IMR-90 (cell line): Measurements from ENCODE around the gene SLC4A8. TPM values are rescaled to one million over a fixed set of nuclear protein-coding genes. Genes with fewer than 3 reads are reported as not detected.
A peak's percentile ranks its signal among the peaks of the same experiment; 100 is the strongest.

Source experiments
- ATAC-seq: fragments of 200-7000 bp; cut with Tn5 transposase; 2 replicates; pipeline ENCODE4 v1.9.1; 2020; ENCODE audit warnings: low read depth, mild to moderate bottlenecking, moderate library complexity
- BruUV-seq: library from RNA; stranded (reverse); fragments of 400-500 nt; replicated peaks from 2 replicates; lab custom pipeline; 2021; lab: Mats Ljungman, UMichigan
- CTCF ChIA-PET: fragments of 300-600 bp; formaldehyde crosslinking; extraction: SDS; loops from one replicate; lab custom pipeline; 2021; ENCODE audit warnings: antibody characterized with exemption; lab: Yijun Ruan, JAX
- POLR2A ChIA-PET: fragments of 300-600 bp; sonication (Branson Sonifier 250); formaldehyde crosslinking; loops from one replicate; lab custom pipeline; 2022; ENCODE audit warnings: antibody characterized with exemption; ENCODE audit not compliant: unreplicated experiment; lab: Charles Lee
- DNase-seq: peaks from one replicate; pipeline ENCODE4 v3.0.0; 2013
- H2AFZ ChIP-seq: replicated peaks from 2 replicates; pipeline ENCODE3; 2013; ENCODE audit warnings: low read length, mild to moderate bottlenecking; ENCODE audit not compliant: poor library complexity
- H2AK5ac ChIP-seq: 2 replicates; pipeline ENCODE4 v1.6.1; 2013; ENCODE audit warnings: low read depth, low read length, inconsistent platforms
- H2AK9ac ChIP-seq: replicated peaks from 2 replicates; pipeline ENCODE3; 2013; ENCODE audit warnings: mild to moderate bottlenecking, low read depth, low read length, moderate library complexity; ENCODE audit not compliant: poor library complexity
- H2BK120ac ChIP-seq: 2 replicates; pipeline ENCODE4 v1.6.1; 2013; ENCODE audit warnings: low read depth, low read length, inconsistent platforms
- H2BK15ac ChIP-seq: 3 replicates; pipeline ENCODE4 v1.6.1; 2013; ENCODE audit warnings: low read depth, low read length, inconsistent platforms
- H2BK20ac ChIP-seq: 2 replicates; pipeline ENCODE4 v1.6.1; 2013; ENCODE audit warnings: low read depth, mild to moderate bottlenecking, inconsistent platforms, low read length, moderate library complexity
- H2BK5ac ChIP-seq: 2 replicates; pipeline ENCODE4 v1.6.1; 2013; ENCODE audit warnings: mild to moderate bottlenecking, low read depth, low read length, inconsistent platforms; ENCODE audit not compliant: poor library complexity, severe bottlenecking
- H3K14ac ChIP-seq: replicated peaks from 2 replicates; pipeline ENCODE4 v1.6.1; 2013; ENCODE audit warnings: low read depth, low read length, inconsistent platforms
- H3K18ac ChIP-seq: 2 replicates; pipeline ENCODE4 v1.6.1; 2013; ENCODE audit warnings: low read depth, low read length, control low read depth
- H3K23ac ChIP-seq: 2 replicates; pipeline ENCODE4 v1.6.1; 2013; ENCODE audit warnings: low read depth, low read length, inconsistent platforms
- H3K27ac ChIP-seq: 2 replicates; pipeline ENCODE4 v1.5.1; 2013; ENCODE audit warnings: mild to moderate bottlenecking, control low read depth, low read length; ENCODE audit not compliant: insufficient read depth
- H3K27me3 ChIP-seq: 2 replicates; pipeline ENCODE4 v1.6.1; 2013; ENCODE audit warnings: low read length; ENCODE audit not compliant: control insufficient read depth, insufficient read depth
- H3K36me3 ChIP-seq: 2 replicates; pipeline ENCODE4 v1.6.1; 2013; ENCODE audit warnings: low read length, mixed read lengths; ENCODE audit not compliant: control insufficient read depth, insufficient read depth
- H3K4ac ChIP-seq: 2 replicates; pipeline ENCODE4 v1.6.1; 2013; ENCODE audit warnings: low read depth, low read length, inconsistent platforms
- H3K4me1 ChIP-seq: 2 replicates; pipeline ENCODE4 v1.6.1; 2013; ENCODE audit warnings: low read length, mixed read lengths; ENCODE audit not compliant: control insufficient read depth, insufficient read depth
- H3K4me2 ChIP-seq: 2 replicates; pipeline ENCODE4 v1.6.1; 2013; ENCODE audit warnings: low read depth, mild to moderate bottlenecking, control low read depth, low read length, moderate library complexity
- H3K4me3 ChIP-seq: 2 replicates; pipeline ENCODE4 v1.5.1; 2013; ENCODE audit warnings: low read depth, mild to moderate bottlenecking, control low read depth, low read length, moderate library complexity; ENCODE audit not compliant: insufficient read depth
- H3K56ac ChIP-seq: 2 replicates; pipeline ENCODE4 v1.6.1; 2013; ENCODE audit warnings: low read length, inconsistent platforms; ENCODE audit not compliant: insufficient read depth; ENCODE audit errors: extremely low read depth
- H3K79me1 ChIP-seq, 2 experiments: 2 replicates each; pipeline ENCODE4 v1.6.1; 2013; ENCODE audit warnings: low read length in 2 of 2, inconsistent platforms in 1 of 2, low read depth in 1 of 2
- H3K9ac ChIP-seq: 2 replicates; pipeline ENCODE4 v1.6.1; 2013; ENCODE audit warnings: low read depth, low read length, control low read depth
- H3K9me1 ChIP-seq: 2 replicates; pipeline ENCODE4 v1.6.1; 2013; ENCODE audit warnings: low read length, inconsistent platforms; ENCODE audit not compliant: insufficient read depth
- H3K9me3 ChIP-seq: 2 replicates; pipeline ENCODE4 v1.6.1; 2013; ENCODE audit warnings: low read length; ENCODE audit not compliant: control insufficient read depth, insufficient read depth
- H4K20me1 ChIP-seq: 2 replicates; pipeline ENCODE4 v1.6.1; 2013; ENCODE audit warnings: low read length, inconsistent platforms; ENCODE audit not compliant: insufficient read depth
- H4K5ac ChIP-seq: 2 replicates; pipeline ENCODE4 v1.6.1; 2013; ENCODE audit warnings: mild to moderate bottlenecking, low read depth, low read length, control low read depth
- H4K8ac ChIP-seq, 2 experiments: 2 replicates each; pipeline ENCODE4 v1.6.1; 2013; ENCODE audit warnings: low read depth in 2 of 2, low read length in 2 of 2, control low read depth in 1 of 2, inconsistent platforms in 1 of 2
- H4K91ac ChIP-seq: 2 replicates; pipeline ENCODE4 v1.6.1; 2013; ENCODE audit warnings: low read depth, low read length, inconsistent platforms; ENCODE audit not compliant: insufficient read depth
- BHLHE40 ChIP-seq: fragments of 150-350 bp; IDR thresholded peaks from 2 replicates; pipeline ENCODE4 v1.6.1; 2016; ENCODE audit warnings: mild to moderate bottlenecking, low read depth, low read length
- CEBPB ChIP-seq: IDR thresholded peaks from 2 replicates; pipeline ENCODE4 v1.6.1; 2012; ENCODE audit warnings: low read depth, low read length, improper control_type of control experiment
- CHD1 ChIP-seq: IDR thresholded peaks from 2 replicates; pipeline ENCODE4 v1.6.1; 2012; ENCODE audit warnings: low read depth, low read length, improper control_type of control experiment
- CTCF ChIP-seq: conservative IDR thresholded peaks from 2 replicates; pipeline ENCODE4 v1.5.1; 2012; ENCODE audit warnings: mild to moderate bottlenecking, low read depth, low read length, improper control_type of control experiment
- FOS ChIP-seq: fragments of 150-350 bp; IDR thresholded peaks from 2 replicates; pipeline ENCODE4 v1.6.1; 2016; ENCODE audit warnings: low read depth, low read length
- MAFK ChIP-seq: IDR thresholded peaks from 2 replicates; pipeline ENCODE4 v1.6.1; 2012; ENCODE audit warnings: low read depth, low read length, improper control_type of control experiment
- MAZ ChIP-seq: IDR thresholded peaks from 2 replicates; pipeline ENCODE4 v1.6.1; 2012; ENCODE audit warnings: low read depth, mild to moderate bottlenecking, low read length, improper control_type of control experiment, moderate library complexity, borderline replicate concordance
- MXI1 ChIP-seq: IDR thresholded peaks from 2 replicates; pipeline ENCODE4 v1.6.1; 2012; ENCODE audit warnings: low read depth, mild to moderate bottlenecking, low read length, moderate library complexity, borderline replicate concordance
- NFE2L2 ChIP-seq: fragments of 150-350 bp; IDR thresholded peaks from 2 replicates; pipeline ENCODE4 v1.6.1; 2016; ENCODE audit warnings: low read depth, mild to moderate bottlenecking, low read length
- POLR2A ChIP-seq: IDR thresholded peaks from 2 replicates; pipeline ENCODE4 v1.6.1; 2012; ENCODE audit warnings: mild to moderate bottlenecking, low read depth, low read length
- RAD21 ChIP-seq: IDR thresholded peaks from 2 replicates; pipeline ENCODE4 v1.6.1; 2012; ENCODE audit warnings: low read length, improper control_type of control experiment
- RCOR1 ChIP-seq: IDR thresholded peaks from 2 replicates; pipeline ENCODE4 v1.6.1; 2012; ENCODE audit warnings: mild to moderate bottlenecking, low read length, improper control_type of control experiment; ENCODE audit not compliant: insufficient replicate concordance
- RFX5 ChIP-seq: IDR thresholded peaks from 2 replicates; pipeline ENCODE4 v1.8.0; 2012; ENCODE audit warnings: low read depth, mild to moderate bottlenecking, low read length, moderate library complexity
- SMC3 ChIP-seq: fragments of 150-350 bp; IDR thresholded peaks from 2 replicates; pipeline ENCODE4 v1.6.1; 2016; ENCODE audit warnings: low read depth, mild to moderate bottlenecking, antibody characterized with exemption, low read length, moderate library complexity
- USF2 ChIP-seq: fragments of 150-350 bp; IDR thresholded peaks from 2 replicates; pipeline ENCODE4 v1.6.1; 2017; ENCODE audit warnings: mild to moderate bottlenecking, antibody characterized with exemption, low read length, low read depth
- WGBS, 2 experiments: methylation state at CpG; one replicate each; pipeline versions ENCODE4 v1.1.5 to v1.1.7; 2013; ENCODE audit warnings: missing lambda C conversion rate in 2 of 2; ENCODE audit not compliant: insufficient read length in 1 of 2; ENCODE audit errors: extremely low coverage in 2 of 2; 5-methylcytosine and 5-hydroxymethylcytosine counted together
- dilution Hi-C: fragments of 300-500 bp; cut with HindIII; formaldehyde crosslinking; loops from one replicate; pipeline ENCODE4 v1.14.3; 2018; ENCODE audit warnings: low sequenced_read_pairs; ENCODE audit not compliant: unreplicated experiment
- in situ Hi-C: fragments of 300-500 bp; cut with MboI; formaldehyde crosslinking; loops from 3 replicates; pipeline ENCODE4 v1.14.3; 2019; ENCODE audit warnings: low sequenced_read_pairs, inconsistent platforms, mixed read lengths
- intact Hi-C: fragments of 100-400 bp; cut with micrococcal nuclease; formaldehyde crosslinking; loops from 2 replicates; pipeline ENCODE4 v1.10.0; 2022
- polyA plus RNA-seq, 3 experiments: library from polyadenylated mRNA; depleted of rRNA; stranded (reverse); fragments of >200 nt; gene quantifications; 2 replicates each; pipeline ENCODE4 v1.2.3, GENCODE V29; 2012; ENCODE audit warnings: low replicate concordance in 1 of 3
- total RNA-seq: library from RNA; depleted of rRNA; stranded (reverse); fragments of >200 nt; gene quantifications from 2 replicates; pipeline ENCODE4 v1.2.3, GENCODE V29; 2012

The SLC4A8 gene
- total and polyA plus RNA-seq, 2 of the 4 experiments (the other 2 are of a cell fraction) = 3.1 to 5.2 TPM

DNA sequence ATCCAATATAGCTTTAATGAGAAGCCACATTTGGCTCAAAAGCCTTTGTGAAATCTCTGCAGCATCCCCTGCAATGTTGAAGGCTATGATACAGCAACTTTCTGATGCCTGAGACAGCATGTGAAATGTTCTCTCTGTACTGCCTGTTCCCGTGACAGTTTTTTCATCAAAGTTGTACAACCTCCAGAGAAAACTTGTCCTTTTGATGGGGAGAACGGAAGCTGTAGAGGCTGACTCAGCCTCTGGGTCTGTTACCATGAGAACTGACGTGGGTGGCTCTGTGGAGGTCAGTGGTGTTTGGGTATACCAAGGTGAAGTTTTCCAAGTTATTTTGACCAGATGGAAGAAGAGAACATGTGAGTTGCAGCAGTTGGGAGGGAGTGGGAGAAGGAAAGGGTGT is 17.0 kb downstream of the SLC4A8 start:
- no peak overlapping the region for H2AK9ac ChIP-seq
- peak overlapping the region; percentile 46 for H2AFZ ChIP-seq
- DNase-seq = peak; percentile 95
- in situ Hi-C loops = no loop called here
- no peak overlapping the region for H3K9ac ChIP-seq
- no peak overlapping the region for H2AK5ac ChIP-seq
- no peak overlapping the region for H3K27ac ChIP-seq
- no peaks in the 10 kb centered on the region for H4K20me1 ChIP-seq
- 0 out of 3 replicates have a peak overlapping the region, but pooled peaks have one; percentile 20 for H2BK15ac ChIP-seq
- 29% methylated on average over 2 of the region's 3 CpGs; no CpG with 5 or more reads in 1 of the 2 experiments for WGBS, 2 experiments
- peak overlapping the region; percentile 50; the same call in 1 of the 2 replicates for H3K14ac ChIP-seq
- ChIA-PET POLR2A (no interaction called here), CTCF (interaction anchor here (1.3 kb wide), 1 partner anchor 10 kb away, joined by 3 read pairs; no protein-coding TSS in a partner anchor)
- no peaks in the 10 kb centered on the region for H3K9me3 ChIP-seq
- peak overlapping the region; percentile 7; the same call in 1 of the 2 replicates for H3K18ac ChIP-seq
- no peak overlapping the region for H4K5ac ChIP-seq
- H3K23ac ChIP-seq = peak overlapping the region; percentile 17; the same call in 1 of the 2 replicates
- H4K91ac ChIP-seq = no peak overlapping the region
- no peak overlapping the region for H2BK5ac ChIP-seq
- ATAC-seq = peak; percentile 88
- H2BK20ac ChIP-seq = peak overlapping the region; percentile 79; the same call in 1 of the 2 replicates
- H3K36me3 ChIP-seq = no peaks in the 10 kb centered on the region
- H3K56ac ChIP-seq = no peak overlapping the region
- peak overlapping the region; percentile 78 for H2BK120ac ChIP-seq
- peaks cover 0 to 6% of the 10 kb centered on the region in 2 experiments; a peak in 2 of 4 replicates for H3K79me1 ChIP-seq
- H3K4me1 ChIP-seq = peaks cover 5% of the 10 kb centered on the region
- H3K4me2 ChIP-seq = peak overlapping the region; percentile 17
- H3K4me3 ChIP-seq = no peak overlapping the region
- no peak overlapping the region for H3K4ac ChIP-seq
- H4K8ac ChIP-seq = peak overlapping the region in 1 of 2 experiments; percentile 65; a peak in 1 of 4 replicates
- no peaks in the 10 kb centered on the region for H3K27me3 ChIP-seq
- BruUV-seq = no TSS peak
- H3K9me1 ChIP-seq = peaks cover 9% of the 10 kb centered on the region
- intact Hi-C loops = no loop called here
- dilution Hi-C loops = no loop called here
- TF ChIP-seq MAFK (0 out of 2 replicates have a peak, but pooled peaks have one; percentile 15), POLR2A (0 out of 2 replicates have a peak, but pooled peaks have one; percentile 17), CEBPB (peak; percentile 42; the same call in 1 of the 2 replicates), USF2 (no peak), RCOR1 (no peak), CTCF (no peak), BHLHE40 (no peak), NFE2L2 (peak; percentile 78; the same call in 1 of the 2 replicates), MAZ (no peak), RAD21 (no peak), CHD1 (no peak), RFX5 (no peak), SMC3 (no peak), FOS (peak; percentile 33; the same call in 1 of the 2 replicates), MXI1 (no peak)
